D341Med (cell line): Measurements from ENCODE around the gene SFTPB.

Source experiments
- DNase-seq: peaks from one replicate; pipeline ENCODE4 v3.0.0; 2012; ENCODE audit warnings: low spot score

The SFTPB gene

DNA sequence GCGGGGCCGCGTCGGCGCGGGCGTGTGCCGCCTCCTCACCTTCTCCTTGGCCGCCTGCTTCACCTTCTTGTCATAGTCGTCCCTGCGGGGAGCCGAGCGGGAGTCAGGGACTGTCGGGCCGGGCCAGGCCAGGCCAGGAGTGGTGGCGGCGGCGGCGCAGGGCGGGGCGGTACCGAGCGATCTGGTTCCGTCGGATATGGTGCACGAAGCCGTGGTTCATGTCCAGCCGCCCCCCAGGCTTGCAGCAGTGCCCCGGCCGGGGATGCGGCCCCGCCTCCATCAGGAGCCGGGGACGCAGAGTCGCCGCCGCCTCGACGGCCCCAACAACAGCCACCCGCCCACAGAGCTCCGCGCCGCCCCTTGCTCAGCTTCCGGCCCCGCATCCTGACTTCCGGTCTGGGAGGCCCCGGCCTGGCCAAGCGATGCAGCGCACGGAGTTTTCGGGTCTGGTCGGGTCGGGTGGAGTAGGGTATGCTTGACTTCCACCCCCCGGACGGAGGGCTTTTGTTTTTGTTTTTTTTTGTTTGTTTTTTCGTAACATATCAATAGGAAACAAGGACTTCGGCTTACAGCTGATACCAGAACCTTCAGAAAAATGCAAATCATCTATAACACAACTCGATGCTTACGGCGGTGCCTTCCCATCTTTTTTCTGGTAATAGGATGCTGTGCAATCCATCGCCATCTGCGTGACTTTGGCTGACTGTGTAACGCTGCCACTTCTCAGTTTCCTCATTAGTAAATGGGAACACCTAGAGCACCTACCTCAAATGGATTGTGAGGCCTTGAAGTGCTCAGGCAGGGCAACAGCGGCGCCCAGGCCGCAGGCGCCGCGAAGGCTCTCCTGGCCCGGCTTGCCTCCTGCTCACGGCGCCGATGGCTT, 56.1 kb downstream of the SFTPB start, which contains the start of gene C2orf68:
Gene C2orf68, minus strand, starts transcription at position 362 of the 883 bp plus-strand sequence. Its CDS starts 82 bp downstream, at position 280.
- DNase-seq: peak; percentile 92

GRCh38 chr2:85611217-85611704, 56.7 kb downstream of the SFTPB start:
- DNase-seq: no peak
